ELR (cell line): Measurements from ENCODE around the gene ANXA6.
"Not testable (repeated sequence)": the region's sequence is repeated elsewhere in the genome, so short reads cannot be mapped to it uniquely, and the experiment has no call there.

Experiments used
- DNase-seq: peaks from one replicate; pipeline ENCODE4 v3.0.0-alpha.2; 2015; ENCODE audit warnings: low read depth

The ANXA6 gene

GRCh38 chr5:151157426-151158286 is at the start of gene ANXA6:
ANXA6 (minus strand) TSS chr5:151157779; CDS start chr5:151147901, 9,878 bp downstream.
- peak; percentile 91 for DNase-seq

- no peak for DNase-seq
Measured at GRCh38 chr5:151205411-151205810, 47.8 kb upstream of the ANXA6 start.

GRCh38 chr5:151204051-151204450 is 46.5 kb upstream of the ANXA6 start:
- DNase-seq: no peak

- DNase-seq: peak; percentile 91
Measured at GRCh38 chr5:151202381-151203139, 45.0 kb upstream of the ANXA6 start.

GRCh38 chr5:151200913-151201595 is 43.5 kb upstream of the ANXA6 start:
- no peak for DNase-seq

- DNase-seq: no peak
Measured at GRCh38 chr5:151199581-151200185, 42.1 kb upstream of the ANXA6 start.

- DNase-seq: no peak
Measured at GRCh38 chr5:151198861-151199260, 41.3 kb upstream of the ANXA6 start.

GRCh38 chr5:151197291-151197600 is 39.7 kb upstream of the ANXA6 start:
- not testable (repeated sequence) for DNase-seq

- DNase-seq: no peak
Measured at GRCh38 chr5:151196556-151197290, 39.1 kb upstream of the ANXA6 start.

- DNase-seq: no peak
Measured at GRCh38 chr5:151195622-151196021, 38.0 kb upstream of the ANXA6 start.

- no peak for DNase-seq
Measured at GRCh38 chr5:151192626-151193025, 35.0 kb upstream of the ANXA6 start.

- no peak for DNase-seq
Measured at GRCh38 chr5:151191661-151192060, 34.1 kb upstream of the ANXA6 start.

GRCh38 chr5:151189151-151189550 is 31.6 kb upstream of the ANXA6 start:
- no peak for DNase-seq

GRCh38 chr5:151186538-151186937 is 29.0 kb upstream of the ANXA6 start:
- no peak for DNase-seq

GRCh38 chr5:151186052-151186451 is 28.5 kb upstream of the ANXA6 start:
- DNase-seq: no peak

GRCh38 chr5:151184316-151185042 is 26.9 kb upstream of the ANXA6 start:
- DNase-seq: no peak

- DNase-seq: peak; percentile 46
Measured at GRCh38 chr5:151183456-151184245, 26.1 kb upstream of the ANXA6 start.

GRCh38 chr5:151182976-151183375 is 25.4 kb upstream of the ANXA6 start:
- no peak for DNase-seq

GRCh38 chr5:151182524-151182900 is 24.9 kb upstream of the ANXA6 start:
- no peak for DNase-seq
